GM18909 (cell line): ENCODE data around the gene MFSD6.
"Not testable (repeated sequence)": the region's sequence is repeated elsewhere in the genome, so short reads cannot be mapped to it uniquely, and the experiment has no call there.

Source experiments
- ATAC-seq: cut with Tn5 transposase; IDR thresholded peaks from one replicate; pipeline ENCODE4 v1.9.1; 2021; ENCODE audit warnings: mild to moderate bottlenecking; ENCODE audit not compliant: unreplicated experiment, poor library complexity

MFSD6 gene

GRCh38 chr2:190458352-190459107 lies 50.4 kb downstream of the MFSD6 start:
- no peak for ATAC-seq

- ATAC-seq, result no peak
Observed at GRCh38 chr2:190459881-190460280, 51.7 kb downstream of the MFSD6 start.

DNA sequence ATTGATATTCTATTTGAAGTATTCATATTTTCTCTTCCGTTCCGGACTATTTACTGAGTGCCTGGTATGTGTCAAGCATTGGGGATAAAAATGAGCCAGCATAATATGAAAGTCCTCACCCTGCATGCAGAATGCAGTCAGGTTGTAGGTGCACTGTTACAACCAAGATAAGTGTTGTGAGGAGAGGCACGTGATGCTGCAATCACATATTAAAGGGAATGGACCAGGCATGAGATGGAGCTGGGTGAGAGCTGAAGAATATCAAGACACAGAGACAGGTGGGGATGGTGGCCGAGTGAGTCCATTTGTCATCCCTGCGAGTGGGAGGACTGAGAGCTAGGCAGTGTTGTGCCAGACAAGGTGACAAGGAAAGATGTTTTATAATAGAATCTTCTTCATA lies 52.3 kb downstream of the MFSD6 start:
- ATAC-seq, result no peak

GRCh38 chr2:190462181-190462580 lies 54.0 kb downstream of the MFSD6 start:
- ATAC-seq, result no peak

- ATAC-seq, result no peak
Observed at GRCh38 chr2:190462611-190463010, 54.5 kb downstream of the MFSD6 start.

GRCh38 chr2:190465060-190465459 lies 56.9 kb downstream of the MFSD6 start:
- ATAC-seq, result peak; percentile 52

DNA sequence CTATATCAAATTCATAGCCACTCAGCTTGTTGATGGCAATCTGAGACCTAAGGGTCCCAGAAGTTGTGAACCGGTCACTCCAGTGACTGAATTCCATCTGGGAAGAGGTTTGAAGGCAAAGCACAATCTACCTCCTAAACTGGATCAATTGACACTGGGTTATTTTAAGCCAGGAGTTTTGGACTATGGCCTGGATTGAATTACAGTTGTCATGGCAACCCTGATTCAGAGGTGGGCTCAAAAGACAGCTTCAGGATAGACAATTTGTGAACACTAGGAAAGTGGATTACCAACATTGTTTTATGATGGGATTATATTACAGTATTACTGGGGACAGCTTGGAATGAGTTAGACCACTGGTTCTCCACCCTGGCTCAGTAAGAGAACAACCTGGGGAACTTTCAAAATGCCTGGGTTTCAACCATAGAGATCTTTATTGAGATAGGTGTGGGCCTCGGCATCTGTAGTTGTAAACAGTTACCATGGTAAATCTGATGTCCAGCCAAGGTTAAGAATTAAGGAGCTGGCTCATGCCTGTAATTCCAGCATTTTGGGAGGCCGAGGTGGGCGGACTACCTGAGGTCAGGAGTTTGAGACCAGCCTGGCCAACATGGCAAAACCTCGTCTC lies 58.8 kb downstream of the MFSD6 start:
- no peak for ATAC-seq

DNA sequence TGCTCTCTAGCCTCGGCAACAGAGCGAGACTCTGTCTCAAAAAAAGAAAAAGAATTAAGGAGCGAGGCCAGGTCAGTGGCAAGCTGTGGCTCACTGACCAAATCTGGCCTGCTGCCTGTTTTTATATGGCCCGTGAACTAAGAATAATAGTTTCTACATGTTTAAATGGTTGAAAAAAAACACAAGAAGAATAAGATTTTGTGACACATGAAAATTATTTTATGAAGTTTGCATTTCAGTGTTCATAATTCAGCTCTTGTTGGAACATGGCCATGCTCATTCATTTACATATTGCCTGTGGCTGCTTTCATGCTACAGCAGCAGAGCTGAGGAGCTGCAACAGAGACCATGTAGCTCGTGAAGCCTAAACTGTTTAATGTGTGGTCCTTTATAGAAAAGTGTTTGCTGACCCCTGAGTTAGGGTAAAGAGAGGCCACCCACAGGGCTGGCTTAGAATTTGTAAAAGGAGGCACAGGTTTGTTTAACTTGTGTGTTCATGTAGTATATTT lies 59.5 kb downstream of the MFSD6 start:
- peak; percentile 43 for ATAC-seq

DNA sequence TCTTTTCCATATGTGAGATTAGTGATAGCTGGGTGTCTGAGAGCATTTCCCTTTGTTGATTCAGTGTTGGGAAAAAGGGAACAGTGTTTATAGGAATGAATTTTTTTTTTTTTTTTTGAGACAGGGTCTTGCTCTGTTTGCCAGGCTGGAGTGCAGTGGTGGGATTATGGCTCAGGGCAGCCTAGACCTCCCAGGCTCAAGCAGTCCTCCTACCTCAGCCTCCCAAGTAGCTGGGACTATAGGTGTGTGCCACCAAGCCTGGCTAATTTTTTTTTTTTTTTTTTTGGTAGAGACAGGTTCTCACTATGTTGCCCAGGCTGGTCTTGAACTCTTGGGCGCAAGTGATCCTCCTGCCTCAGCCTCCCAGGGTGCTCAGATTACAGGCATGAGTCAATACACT lies 60.2 kb downstream of the MFSD6 start:
- ATAC-seq, result not testable (repeated sequence)

GRCh38 chr2:190468814-190469569 lies 60.8 kb downstream of the MFSD6 start:
- ATAC-seq, result peak; percentile 65

- ATAC-seq, result no peak
Observed at GRCh38 chr2:190469771-190470170, 61.6 kb downstream of the MFSD6 start.

- ATAC-seq, result no peak
Observed at GRCh38 chr2:190470256-190470826, 62.2 kb downstream of the MFSD6 start.

DNA sequence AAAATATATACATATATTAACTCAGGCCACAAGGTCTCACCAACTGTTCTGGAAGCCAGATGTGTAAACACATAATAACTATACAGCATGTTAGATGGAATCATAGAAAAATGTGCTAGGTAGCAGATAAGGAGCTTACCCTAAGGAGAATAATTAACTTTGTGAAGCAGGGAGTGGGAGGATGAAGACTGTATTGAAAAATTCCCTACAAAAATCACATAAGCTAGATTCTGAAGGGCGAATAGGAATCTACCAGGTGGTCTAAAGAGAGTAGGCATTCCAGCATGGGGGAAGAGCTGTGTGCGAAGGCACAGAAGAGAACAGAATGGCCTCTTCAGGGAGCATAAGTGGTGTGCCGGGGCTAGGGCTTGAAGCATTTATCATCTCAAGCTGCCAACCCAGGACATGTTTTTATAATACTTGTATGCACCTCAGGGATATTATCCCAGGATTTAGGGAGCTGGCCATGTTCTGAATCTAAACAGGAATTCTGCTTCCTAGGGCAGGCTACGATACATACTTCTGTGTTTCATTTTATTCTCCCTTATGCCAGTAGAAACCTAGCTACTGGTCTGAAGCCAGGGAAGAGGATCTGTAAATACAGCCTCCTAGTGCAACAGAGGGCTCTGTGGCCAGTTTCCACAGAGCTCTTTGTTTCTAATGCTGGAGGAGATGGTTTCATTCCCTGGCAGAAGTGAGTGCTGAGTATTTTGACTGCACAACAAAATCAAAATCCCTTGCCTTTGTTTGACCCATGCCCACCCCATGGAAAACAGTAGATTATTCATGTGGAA lies 69.7 kb downstream of the MFSD6 start:
- no peak for ATAC-seq

- no peak for ATAC-seq
Observed at GRCh38 chr2:190478572-190479195, 70.5 kb downstream of the MFSD6 start.

DNA sequence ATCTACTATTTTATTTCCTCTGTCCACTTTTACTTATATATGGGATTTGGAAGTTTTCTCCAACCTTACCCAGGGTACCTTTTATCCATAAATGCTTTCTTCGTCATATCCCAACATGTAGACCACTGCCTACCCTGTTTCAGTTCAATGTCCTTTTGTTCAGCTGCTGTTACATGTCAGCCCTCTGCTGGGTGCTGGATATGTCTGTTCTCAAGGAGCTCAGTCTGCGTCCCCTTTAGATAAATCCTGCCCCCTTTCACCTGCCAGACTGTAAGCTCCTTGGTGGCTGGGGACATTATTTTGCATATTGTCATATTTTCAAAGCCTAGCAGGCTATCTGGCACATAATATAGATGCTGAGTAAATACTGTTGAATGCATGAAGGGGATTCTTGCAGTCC lies 73.2 kb downstream of the MFSD6 start:
- ATAC-seq, result no peak

DNA sequence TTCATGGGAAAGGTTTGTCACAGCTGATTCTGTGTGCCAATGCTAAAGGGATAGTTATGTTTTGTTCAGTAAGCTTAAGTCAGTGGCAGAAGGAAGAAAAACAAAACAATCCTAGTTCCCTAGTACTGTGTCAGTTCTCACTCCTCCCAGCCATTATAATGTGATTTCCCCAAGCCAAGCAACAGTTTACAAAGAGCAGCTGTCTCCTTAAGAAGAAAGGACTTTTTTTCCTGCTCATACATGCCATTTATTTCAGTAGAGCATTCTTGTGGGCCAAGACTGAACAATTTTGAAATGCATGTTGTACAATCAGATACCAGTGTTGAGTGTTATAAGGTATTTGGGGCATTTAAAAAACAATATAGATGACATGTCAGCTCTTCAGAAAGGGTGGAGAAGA lies 74.3 kb downstream of the MFSD6 start:
- no peak for ATAC-seq

DNA sequence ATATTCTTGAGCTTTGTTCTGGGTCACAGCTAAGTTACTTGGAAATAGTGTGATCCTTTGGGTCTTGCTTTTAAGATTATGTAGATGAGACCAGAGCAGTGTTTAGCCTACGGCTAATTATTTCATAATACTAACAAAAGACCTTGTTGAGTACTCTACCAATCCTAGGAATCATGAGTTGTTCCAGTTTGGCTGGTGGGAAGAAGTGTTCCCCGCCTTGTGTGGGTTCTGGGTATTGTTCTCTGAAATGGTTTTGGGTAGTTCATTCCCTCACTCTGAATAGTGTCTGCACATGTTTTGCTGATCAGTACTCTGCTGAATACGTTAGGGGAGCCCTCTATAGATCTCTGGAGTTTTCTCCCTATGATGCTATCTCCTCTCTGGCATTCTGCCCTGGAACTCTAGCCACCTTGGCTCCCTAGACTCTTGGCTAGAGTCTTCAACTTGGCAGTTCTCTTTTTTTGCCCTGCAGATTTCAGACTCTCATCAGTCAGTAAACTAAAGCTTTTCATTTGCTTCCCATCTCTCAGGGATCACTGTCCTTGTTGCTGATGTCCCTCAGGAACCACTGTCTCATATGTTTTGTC lies 78.0 kb downstream of the MFSD6 start:
- no peak for ATAC-seq

- no peak for ATAC-seq
Observed at GRCh38 chr2:190488516-190489233, 80.5 kb downstream of the MFSD6 start.

GRCh38 chr2:190489475-190489874 lies 81.3 kb downstream of the MFSD6 start:
- no peak for ATAC-seq
